DMS79 (cell line): ENCODE results near the gene UNC45B.
"Not testable (repeated sequence)": the region's sequence is repeated elsewhere in the genome, so short reads cannot be mapped to it uniquely, and the experiment has no call there.

Experiments
- DNase-seq: peaks from one replicate; lab custom pipeline; 2025; lab: John Stamatoyannopoulos, UW

UNC45B gene

GRCh38 chr17:35147375-35147905 lies at the start of gene UNC45B:
UNC45B (plus strand) TSS chr17:35147817; CDS start chr17:35148264, 447 bp downstream.
- DNase-seq: no peak

GRCh38 chr17:35099908-35100307 lies 47.7 kb upstream of the UNC45B start:
- no peak for DNase-seq

GRCh38 chr17:35101036-35101435 lies 46.6 kb upstream of the UNC45B start:
- no peak for DNase-seq

- DNase-seq: no peak
Measured at GRCh38 chr17:35101725-35102124, 45.9 kb upstream of the UNC45B start.

GRCh38 chr17:35103271-35103670 lies 44.3 kb upstream of the UNC45B start:
- DNase-seq: no peak

GRCh38 chr17:35104844-35105450 lies 42.7 kb upstream of the UNC45B start:
- DNase-seq: no peak

- DNase-seq: not testable (repeated sequence)
Measured at GRCh38 chr17:35110791-35111190, 36.8 kb upstream of the UNC45B start.

GRCh38 chr17:35116845-35117244 lies 30.8 kb upstream of the UNC45B start:
- DNase-seq: no peak

GRCh38 chr17:35117984-35118383 lies 29.6 kb upstream of the UNC45B start:
- no peak for DNase-seq

GRCh38 chr17:35119370-35120165 lies 28.0 kb upstream of the UNC45B start, which contains the start of gene RAD51D:
RAD51D (minus strand) TSS chr17:35119860; CDS start chr17:35119613, 247 bp downstream.
- DNase-seq: peak; percentile 74

- DNase-seq: no peak
Measured at GRCh38 chr17:35121315-35121714, 26.3 kb upstream of the UNC45B start, which contains the start of gene FNDC8. FNDC8 (plus strand) TSS chr17:35121615; CDS start chr17:35121694, 79 bp downstream.

GRCh38 chr17:35127751-35128514 lies 19.7 kb upstream of the UNC45B start:
- DNase-seq: no peak

GRCh38 chr17:35129154-35129972 lies 18.3 kb upstream of the UNC45B start:
- DNase-seq: no peak

GRCh38 chr17:35129973-35130351 lies 17.7 kb upstream of the UNC45B start:
- DNase-seq: no peak

- DNase-seq: no peak
Measured at GRCh38 chr17:35130392-35130791, 17.2 kb upstream of the UNC45B start.

GRCh38 chr17:35132099-35132498 lies 15.5 kb upstream of the UNC45B start:
- no peak for DNase-seq

- no peak for DNase-seq
Measured at GRCh38 chr17:35132816-35133550, 14.6 kb upstream of the UNC45B start.

- no peak for DNase-seq
Measured at GRCh38 chr17:35135322-35135721, 12.3 kb upstream of the UNC45B start.

GRCh38 chr17:35138218-35138617 lies 9.4 kb upstream of the UNC45B start:
- no peak for DNase-seq

- DNase-seq: peak; percentile 36
Measured at GRCh38 chr17:35141681-35142466, 5.7 kb upstream of the UNC45B start, which contains the start of gene NLE1. NLE1 (minus strand) TSS chr17:35142303; CDS start chr17:35142275, 28 bp downstream.
